K562 (cell line): ENCODE measurements around the gene FLVCR2. TPM values are rescaled to one million over a fixed set of nuclear protein-coding genes. Genes with fewer than 3 reads are reported as not detected.
A peak's percentile ranks its signal among the peaks of the same experiment; 100 is the strongest.

ENCODE experiments used
- ATAC-seq: fragments of 200-7000 bp; cut with Tn5 transposase; 3 replicates; pipeline ENCODE4 v1.9.1; 2020; ENCODE audit warnings: moderate library complexity
- BruUV-seq: library from RNA; stranded (reverse); fragments of 400-500 nt; replicated peaks from 2 replicates; lab custom pipeline; 2021; lab: Mats Ljungman, UMichigan
- CTCF ChIA-PET: fragments of 300-600 bp; formaldehyde crosslinking; extraction: SDS; loops from one replicate; lab custom pipeline; 2021; ENCODE audit warnings: low intra/inter-chr PET ratio; lab: Yijun Ruan, JAX
- POLR2A ChIA-PET: fragments of 300-600, 350-650 bp; sonication (Branson Sonifier 250); formaldehyde crosslinking; extraction: SDS; loops from one replicate; lab custom pipeline; 2021; ENCODE audit warnings: antibody characterized with exemption, inconsistent platforms; lab: Yijun Ruan, JAX
- DNase-seq, 4 experiments: peaks; one replicate each; pipeline versions ENCODE4 v3.0.0 to v3.0.0-alpha.2; 2011 to 2018; ENCODE audit warnings: low spot score in 3 of 4, mixed read lengths in 3 of 4; ENCODE audit errors: extremely low read depth in 1 of 4
- FAIRE-seq: peaks from 2 replicates; lab custom pipeline; 2011; peaks lifted over from hg19 to GRCh38; lab: Jason Lieb, UNC
- H2AFZ ChIP-seq: 2 replicates; pipeline ENCODE4 v1.6.0; 2011; ENCODE audit warnings: low read depth, low read length, control low read depth, inconsistent platforms
- H3K27ac ChIP-seq: fragments of 200-600 bp; 3 replicates; pipeline ENCODE4 v1.8.0; 2011; ENCODE audit warnings: low read depth, mild to moderate bottlenecking, control low read depth, inconsistent platforms, low read length, moderate library complexity, mixed read lengths; ENCODE audit errors: extremely low read depth
- H3K27me3 ChIP-seq, 2 experiments: fragments of 300-600 bp in 1 of 2; 2 replicates in 1 of 2; 3 replicates in 1 of 2; pipeline versions ENCODE4 v1.6.0 to v1.8.0; 2011; ENCODE audit warnings: inconsistent platforms in 2 of 2, low read length in 2 of 2, mild to moderate bottlenecking in 1 of 2, mixed read lengths in 1 of 2, moderate library complexity in 1 of 2; ENCODE audit not compliant: control insufficient read depth in 2 of 2, insufficient read depth in 2 of 2
- H3K36me3 ChIP-seq: fragments of 300-600 bp; 3 replicates; pipeline ENCODE4 v1.8.0; 2011; ENCODE audit warnings: mild to moderate bottlenecking, low read length, inconsistent platforms; ENCODE audit not compliant: control insufficient read depth, insufficient read depth
- H3K4me1 ChIP-seq, 2 experiments: fragments of 200-600 bp in 1 of 2; replicated peaks in 1 of 2; 2 replicates in 1 of 2; 3 replicates in 1 of 2; pipeline versions ENCODE4 v1.5.1 to v1.8.0; 2011; ENCODE audit warnings: inconsistent platforms in 2 of 2, low read length in 2 of 2, mild to moderate bottlenecking in 1 of 2, mixed read lengths in 1 of 2, moderate library complexity in 1 of 2; ENCODE audit not compliant: control insufficient read depth in 2 of 2, insufficient read depth in 2 of 2
- H3K4me2 ChIP-seq: 2 replicates; pipeline ENCODE4 v1.6.1; 2011; ENCODE audit warnings: low read length, control low read depth, inconsistent platforms, mixed read lengths; ENCODE audit not compliant: insufficient read depth
- H3K4me3 ChIP-seq: fragments of 200-600 bp; sonication (generic), shearing (Covaris generic); 2 replicates; pipeline ENCODE4 v1.5.1; 2016; ENCODE audit warnings: control low read depth, inconsistent platforms
- H3K79me2 ChIP-seq: fragments of 200-600 bp; 3 replicates; pipeline ENCODE4 v1.8.0; 2011; ENCODE audit warnings: low read length, inconsistent platforms; ENCODE audit not compliant: control insufficient read depth, insufficient read depth
- H3K9ac ChIP-seq, 2 experiments: 2 replicates each; pipeline versions ENCODE4 v1.6.0 to v1.6.1; 2011; ENCODE audit warnings: low read depth in 2 of 2, low read length in 2 of 2, control low read depth in 1 of 2, inconsistent platforms in 1 of 2, mild to moderate bottlenecking in 1 of 2, mixed read lengths in 1 of 2; ENCODE audit not compliant: insufficient read depth in 1 of 2
- H3K9me1 ChIP-seq: one replicate; pipeline ENCODE4 v1.6.0; 2011; ENCODE audit warnings: inconsistent platforms, mild to moderate bottlenecking, low read length, moderate library complexity; ENCODE audit not compliant: control insufficient read depth, insufficient read depth
- H3K9me3 ChIP-seq: replicated peaks from 2 replicates; pipeline ENCODE4 v1.5.1; 2011; ENCODE audit warnings: low read depth, low read length, inconsistent platforms; ENCODE audit not compliant: control insufficient read depth, insufficient read depth
- H4K20me1 ChIP-seq: replicated peaks from 2 replicates; pipeline ENCODE4 v1.6.1; 2011; ENCODE audit warnings: low read length, inconsistent platforms, mixed read lengths; ENCODE audit not compliant: control insufficient read depth, insufficient read depth
- CHCHD3 ChIP-seq: fragments of 250-450 bp; sonication (Bioruptor Pico); IDR thresholded peaks from 2 replicates; pipeline ENCODE4 v2.1.2; 2022; ENCODE audit warnings: mild to moderate bottlenecking
- E2F5 ChIP-seq: sonication (generic); formaldehyde crosslinking; IDR thresholded peaks from 2 replicates; pipeline ENCODE4 v1.8.0; 2022; ENCODE audit warnings: mild to moderate bottlenecking, missing genetic modification reagents
- E4F1 ChIP-seq: fragments of 250-450 bp; sonication (Bioruptor Pico); IDR thresholded peaks from 2 replicates; pipeline ENCODE4 v1.5.0; 2021; ENCODE audit warnings: mild to moderate bottlenecking, borderline replicate concordance
- EP400 ChIP-seq: fragments of 450-650 bp; IDR thresholded peaks from 2 replicates; pipeline ENCODE4 v1.6.1; 2017; ENCODE audit warnings: antibody characterized with exemption, mild to moderate bottlenecking, moderate library complexity
- FOXK2 ChIP-seq, 2 experiments: fragments of 450-650 bp; IDR thresholded peaks in 1 of 2; conservative IDR thresholded peaks in 1 of 2; 2 replicates each; pipeline ENCODE4 v1.6.1; 2016; ENCODE audit warnings: low read depth in 2 of 2, mild to moderate bottlenecking in 1 of 2
- GTF2F1 ChIP-seq: IDR thresholded peaks from 2 replicates; pipeline ENCODE4 v1.6.1; 2011; ENCODE audit warnings: low read depth, low read length, improper control_type of control experiment
- HNRNPUL1 ChIP-seq: fragments of 200-400 bp; formaldehyde crosslinking; IDR thresholded peaks from 2 replicates; pipeline ENCODE4 v1.6.1; 2017; ENCODE audit warnings: low read length
- KLF6 ChIP-seq: fragments of 250-450 bp; sonication (Bioruptor Pico); IDR thresholded peaks from 2 replicates; pipeline ENCODE4 v1.4.0; 2020; ENCODE audit warnings: mild to moderate bottlenecking, moderate library complexity, borderline replicate concordance
- NFIX ChIP-seq: fragments of 250-450 bp; sonication (Bioruptor Pico); IDR thresholded peaks from 2 replicates; pipeline ENCODE4 v1.4.0; 2020; ENCODE audit warnings: low read depth, mild to moderate bottlenecking, moderate library complexity
- POLR2AphosphoS2 ChIP-seq: IDR thresholded peaks from 2 replicates; pipeline ENCODE4 v1.6.1; 2012; ENCODE audit warnings: low read length, improper control_type of control experiment
- POLR2AphosphoS5 ChIP-seq: IDR thresholded peaks from 2 replicates; pipeline ENCODE4 v1.6.1; 2011; ENCODE audit warnings: mild to moderate bottlenecking, low read depth, low read length, moderate library complexity; ENCODE audit not compliant: control insufficient read depth, insufficient read depth
- POLR2B ChIP-seq: fragments of 450-650 bp; IDR thresholded peaks from 2 replicates; pipeline ENCODE4 v1.6.1; 2018; ENCODE audit warnings: low read depth; ENCODE audit not compliant: partially characterized antibody
- SNAPC5 ChIP-seq: fragments of 250-450 bp; sonication (Bioruptor Pico); IDR thresholded peaks from 2 replicates; pipeline ENCODE4 v1.8.0; 2021; ENCODE audit warnings: moderate library complexity, mild to moderate bottlenecking, inconsistent platforms
- TCF7L2 ChIP-seq: fragments of 150-350 bp; IDR thresholded peaks from 2 replicates; pipeline ENCODE4 v1.6.1; 2016; ENCODE audit warnings: low read depth, mild to moderate bottlenecking, low read length, moderate library complexity
- THRAP3 ChIP-seq: fragments of 450-650 bp; IDR thresholded peaks from 2 replicates; pipeline ENCODE4 v1.6.1; 2016; ENCODE audit warnings: mild to moderate bottlenecking, inconsistent platforms, borderline replicate concordance
- XRCC5 ChIP-seq: fragments of 200-400 bp; formaldehyde crosslinking; IDR thresholded peaks from 2 replicates; pipeline ENCODE4 v1.6.1; 2017; ENCODE audit warnings: low read depth, mild to moderate bottlenecking, low read length
- ZFP30 ChIP-seq: fragments of 250-450 bp; sonication (Bioruptor Pico); IDR thresholded peaks from 2 replicates; pipeline ENCODE4 v1.8.0; 2022; ENCODE audit warnings: moderate library complexity, mild to moderate bottlenecking, inconsistent platforms, borderline replicate concordance
- ZNF436 ChIP-seq: fragments of 250-450, 450-650 bp; sonication (Bioruptor Pico); formaldehyde crosslinking; IDR thresholded peaks from 2 replicates; pipeline ENCODE4 v1.7.0; 2020; ENCODE audit warnings: mild to moderate bottlenecking
- ZNF445 ChIP-seq: fragments of 250-450 bp; sonication (Bioruptor Pico); IDR thresholded peaks from 2 replicates; pipeline ENCODE4 v1.4.0; 2020; ENCODE audit warnings: low read depth, mild to moderate bottlenecking, moderate library complexity
- WGBS: fragments of 100-300 bp; shearing (Covaris generic); methylation state at CpG from one replicate; pipeline ENCODE4 v1.1.6; 2016; ENCODE audit warnings: low coverage, mixed read lengths; ENCODE audit not compliant: insufficient coverage; ENCODE audit errors: missing lambda C conversion rate; 5-methylcytosine and 5-hydroxymethylcytosine counted together
- in situ Hi-C: fragments of 300-500 bp; cut with MboI; formaldehyde crosslinking; loops from 4 replicates; pipeline ENCODE4 v1.15.0; 2018; ENCODE audit warnings: inconsistent platforms, mixed read lengths
- intact Hi-C: fragments of 100-400 bp; cut with micrococcal nuclease; formaldehyde crosslinking; loops from 2 replicates; pipeline ENCODE4 v1.14.2; 2022
- polyA plus RNA-seq, 8 experiments: library from polyadenylated mRNA; depleted of rRNA in 4 of 8; stranded (reverse) in 5 of 8; unstranded in 3 of 8; fragments of >200 nt; fragmentation: Nextera tagmentation in 2 of 8; fragmentation: Illumina TruSeq in 1 of 8; extraction: Ambion mirVana in 2 of 8; extraction: Trizol in 1 of 8; gene quantifications; 2 replicates each; pipeline versions ENCODE4 v1.2.1 to v1.2.3, GENCODE V29; 2011 to 2014; ENCODE audit warnings: inconsistent platforms in 1 of 8, missing spikeins in 1 of 8
- total RNA-seq, 7 experiments: library from RNA; depleted of rRNA in 6 of 7; stranded (reverse); fragments of >200 nt in 6 of 7; fragmentation: Illumina TruSeq in 2 of 7; extraction: Trizol in 2 of 7; gene quantifications; 2 replicates each; pipeline versions ENCODE4 v1.2.1 to v1.2.3, GENCODE V29; 2011 to 2021; ENCODE audit warnings: low replicate concordance in 1 of 7

Gene FLVCR2
- total and polyA plus RNA-seq, 9 of the 15 experiments (the other 6 are each of a cell fraction or from before 2014, with no cell fraction given): 1.5 TPM; not detected in 8

GRCh38 chr14:75604979-75605851 is 26.8 kb downstream of the FLVCR2 start:
- ChIA-PET POLR2A (interaction anchor here (2.8 kb wide), 1 partner anchor 12 kb away, joined by 8 read pairs; no protein-coding TSS in a partner anchor), CTCF (no interaction called here)
- Histone ChIP-seq H3K4me2 (no peak overlapping the region), H2AFZ (no peak overlapping the region), H3K4me3 (no peak overlapping the region), H3K4me1 (no peaks in the 10 kb centered on the region; a peak in 2 of 5 replicates), H3K9me3 (no peaks in the 10 kb centered on the region), H3K27ac (no peak overlapping the region), H3K27me3 (peaks cover 7 to 30% of the 10 kb centered on the region in 2 experiments; a peak in 4 of 5 replicates), H3K79me2 (no peaks in the 10 kb centered on the region), H3K9me1 (no peaks in the 10 kb centered on the region), H3K9ac (no peak overlapping the region), H4K20me1 (no peaks in the 10 kb centered on the region), H3K36me3 (no peaks in the 10 kb centered on the region)
- BruUV-seq: no TSS peak
- DNase-seq (peak in 3 of 4 experiments; percentile 9 to 43 (median 20)), ATAC-seq (peak; percentile 65), FAIRE-seq (peak; percentile 68)
- 2% methylated on average over 9 of the region's 11 CpGs for WGBS
- in situ Hi-C loops: no loop called here
- intact Hi-C loops: no loop called here
- TF ChIP-seq POLR2AphosphoS5: no peak
- no peak for TF ChIP-seq CHCHD3 (CRISPR knock-in tag)
- TF ChIP-seq E2F5 (CRISPR knock-in tag): no peak
- TF ChIP-seq NFIX (CRISPR knock-in tag): no peak
- TF ChIP-seq ZNF436 (CRISPR knock-in tag): no peak
- no peak for TF ChIP-seq EP400
- no peak for TF ChIP-seq FOXK2 (conservative IDR thresholded peaks at IDR 0.05 in 1 of 2, IDR thresholded peaks at IDR 0.05 in 1 of 2; ENCODE audit: low read depth in 2 of 2)
- no peak for TF ChIP-seq KLF6 (CRISPR knock-in tag)
- no peak for TF ChIP-seq XRCC5
- TF ChIP-seq SNAPC5: no peak
- no peak for TF ChIP-seq POLR2B
- TF ChIP-seq GTF2F1: no peak
- no peak for TF ChIP-seq HNRNPUL1
- no peak for TF ChIP-seq TCF7L2
- TF ChIP-seq THRAP3: no peak
- no peak for TF ChIP-seq ZNF445 (CRISPR knock-in tag)
- no peak for TF ChIP-seq POLR2AphosphoS2
- TF ChIP-seq E4F1 (CRISPR knock-in tag): no peak
- no peak for TF ChIP-seq ZFP30
